Spleen (tissue), 7 donors: ENCODE data around the gene ZNF487.

ENCODE experiments used
- POLR2A ChIP-seq, 3 donors: fragments of 450-650 bp; IDR thresholded peaks; one replicate each; pipeline ENCODE4 v1.5.1; 2017; ENCODE audit warnings: antibody characterized with exemption in 3 of 3, mild to moderate bottlenecking in 1 of 3
- TF ChIP-seq, protein P1 (sequence below), 11 experiments: fragments of 200-600 bp in 7 of 11; fragments of 450-650 bp in 4 of 11; sonication (generic) in 4 of 11; IDR thresholded peaks in 8 of 11; conservative IDR thresholded peaks in 3 of 11; 1 replicate in 7 of 11; 2 replicates in 4 of 11; pipeline versions ENCODE4 v1.4.0 to v1.8.0; 2016 to 2021; ENCODE audit warnings: antibody characterized with exemption in 11 of 11, inconsistent platforms in 4 of 11, mild to moderate bottlenecking in 1 of 11
- donor health status: DM: no; HTN: no; CAD: no; lungs with moderate emphysema.
- donor health status: DM: no; HTN: no; CAD: no.
- donor health status: DM: no; HTN: no; CAD: no.

DNA sequence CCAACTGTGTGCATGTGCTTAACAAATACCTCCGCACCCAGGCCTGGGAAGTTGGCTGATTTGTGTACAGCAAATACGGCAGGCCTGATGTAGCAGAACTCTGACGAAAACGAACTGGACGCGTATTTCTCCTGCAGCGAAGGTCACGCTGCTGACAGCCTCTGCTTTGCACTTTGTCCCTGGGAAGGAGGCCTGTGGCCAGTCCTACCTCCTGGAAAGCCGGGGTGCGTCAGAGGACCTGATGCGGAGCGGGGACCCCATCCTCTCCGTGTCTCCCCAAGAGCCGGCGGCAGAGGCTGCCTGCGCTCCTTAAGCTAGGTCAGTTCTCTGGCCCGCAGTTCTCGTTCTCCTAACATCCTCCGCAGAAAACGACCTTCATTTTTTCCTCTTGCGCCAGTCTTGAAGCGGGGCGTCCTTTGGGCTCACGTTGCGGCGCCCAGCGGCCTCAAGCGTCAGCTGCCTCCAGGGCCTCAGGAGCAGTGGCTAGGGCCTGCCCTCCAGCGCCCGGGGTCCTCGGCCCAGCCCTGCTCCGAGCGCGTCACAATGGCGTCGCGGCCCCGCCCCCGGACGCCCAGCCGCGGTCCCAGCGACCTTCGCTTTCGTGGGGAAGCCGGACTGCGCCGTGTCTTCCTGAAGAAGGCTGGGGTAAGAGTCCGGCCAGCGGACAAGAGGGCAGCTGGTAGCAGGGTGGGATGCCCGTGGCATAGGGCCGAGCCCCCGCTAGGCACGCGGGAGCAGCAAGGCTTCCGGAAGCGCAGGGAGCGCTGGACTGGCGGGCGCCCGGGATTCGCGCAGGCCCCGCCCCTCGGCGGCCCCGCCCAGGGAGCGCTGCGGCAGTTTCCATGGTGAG, at the start of gene ZNF487:
- peak; percentile 32 to 93 (median 64) for TF ChIP-seq POLR2A (IDR thresholded peaks at IDR 0.05)
- TF ChIP-seq, protein P1, sequence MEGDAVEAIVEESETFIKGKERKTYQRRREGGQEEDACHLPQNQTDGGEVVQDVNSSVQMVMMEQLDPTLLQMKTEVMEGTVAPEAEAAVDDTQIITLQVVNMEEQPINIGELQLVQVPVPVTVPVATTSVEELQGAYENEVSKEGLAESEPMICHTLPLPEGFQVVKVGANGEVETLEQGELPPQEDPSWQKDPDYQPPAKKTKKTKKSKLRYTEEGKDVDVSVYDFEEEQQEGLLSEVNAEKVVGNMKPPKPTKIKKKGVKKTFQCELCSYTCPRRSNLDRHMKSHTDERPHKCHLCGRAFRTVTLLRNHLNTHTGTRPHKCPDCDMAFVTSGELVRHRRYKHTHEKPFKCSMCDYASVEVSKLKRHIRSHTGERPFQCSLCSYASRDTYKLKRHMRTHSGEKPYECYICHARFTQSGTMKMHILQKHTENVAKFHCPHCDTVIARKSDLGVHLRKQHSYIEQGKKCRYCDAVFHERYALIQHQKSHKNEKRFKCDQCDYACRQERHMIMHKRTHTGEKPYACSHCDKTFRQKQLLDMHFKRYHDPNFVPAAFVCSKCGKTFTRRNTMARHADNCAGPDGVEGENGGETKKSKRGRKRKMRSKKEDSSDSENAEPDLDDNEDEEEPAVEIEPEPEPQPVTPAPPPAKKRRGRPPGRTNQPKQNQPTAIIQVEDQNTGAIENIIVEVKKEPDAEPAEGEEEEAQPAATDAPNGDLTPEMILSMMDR (IDR thresholded peaks at IDR 0.05 in 8 of 11, conservative IDR thresholded peaks at IDR 0.05 in 3 of 11), result peak in 6 of 11 experiments; percentile 10 to 52 (median 42)
